Stimulated activated CD8-positive, alpha-beta memory T cell treated with anti-CD3 and anti-CD28 coated beads, Interleukin-12 subunit alpha, Interleukin-12 subunit beta, amount 100 ng/mL, for 1 hour (primary cell): Measurements from ENCODE around the gene SH3GL3.

Experiments used
- DNase-seq: peaks from one replicate; pipeline ENCODE4 v3.0.0-alpha.2; 2020; ENCODE audit warnings: low read depth

Gene SH3GL3

GRCh38 chr15:83613714-83614113 lies 166.6 kb downstream of the SH3GL3 start:
- DNase-seq, result no peak

GRCh38 chr15:83616840-83617239 lies 169.7 kb downstream of the SH3GL3 start:
- no peak for DNase-seq

DNA sequence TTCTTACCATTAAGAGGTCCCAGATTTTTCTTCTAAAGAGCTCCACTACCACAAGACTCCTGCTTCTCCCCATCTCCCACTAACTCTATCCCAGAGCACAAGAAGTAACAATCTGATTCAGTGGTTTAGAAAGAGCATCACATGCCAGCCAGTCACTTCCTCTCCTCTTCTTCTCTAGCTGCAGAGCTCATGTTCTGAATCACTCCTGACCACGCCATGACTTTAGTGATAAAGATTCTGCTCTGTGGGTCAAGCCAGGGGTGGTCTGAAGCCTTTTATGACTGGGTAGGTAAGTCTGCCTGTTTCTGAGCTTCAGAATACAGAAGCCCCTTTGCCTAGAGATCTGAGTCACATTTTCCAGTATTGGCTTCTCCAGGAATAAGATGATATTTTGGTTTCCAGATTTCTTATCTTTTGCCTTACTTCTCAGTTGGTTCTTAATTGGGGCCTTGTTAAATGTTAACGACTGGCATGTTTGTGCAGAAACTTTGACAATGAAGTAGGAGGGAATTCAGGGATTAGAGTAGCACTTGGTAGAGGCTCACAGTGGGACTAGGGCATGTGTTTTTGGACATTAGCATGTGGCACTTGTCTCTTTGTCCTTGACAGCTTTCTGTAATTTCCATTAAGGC lies 179.1 kb downstream of the SH3GL3 start:
- no peak for DNase-seq

DNA sequence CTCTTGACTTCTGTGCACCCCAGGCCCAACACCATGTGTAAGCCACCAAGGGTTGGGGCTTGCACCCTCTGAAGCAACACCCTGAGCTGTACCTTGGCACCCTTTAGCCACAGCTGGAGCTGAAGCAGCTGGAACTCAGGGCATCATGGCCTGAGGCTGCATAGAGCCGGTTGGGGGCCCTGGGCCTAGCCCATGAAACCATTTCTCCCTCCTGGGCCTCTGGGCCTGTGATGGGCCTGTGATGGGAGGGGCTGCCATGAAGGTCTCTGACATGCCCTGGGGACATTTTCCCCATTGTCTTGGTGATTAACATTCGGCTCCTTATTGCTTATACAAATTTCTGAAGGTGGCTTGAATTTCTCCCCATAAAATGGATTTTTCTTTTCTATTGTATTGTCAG lies 184.4 kb downstream of the SH3GL3 start:
- no peak for DNase-seq

- DNase-seq, result no peak
These were observed 196.1 kb downstream of the SH3GL3 start for GRCh38 chr15:83643201-83643600.

DNA sequence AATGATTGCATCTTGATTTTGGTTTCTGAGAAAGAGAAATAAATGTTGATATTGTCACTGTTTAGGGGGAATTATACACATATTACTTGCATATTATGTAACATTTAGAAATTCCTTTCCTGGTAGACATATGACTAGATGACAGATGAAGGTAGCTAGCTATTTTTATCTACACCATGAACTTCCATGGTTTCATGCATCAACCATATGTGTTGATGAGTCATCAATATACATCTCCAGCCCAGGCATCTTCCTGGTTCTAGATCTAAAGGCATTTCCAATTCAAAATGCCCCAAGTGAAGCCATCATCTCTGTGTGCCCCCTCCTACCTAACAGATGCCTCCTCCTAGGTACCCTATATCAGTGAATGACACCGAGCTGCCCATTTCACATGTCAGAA lies 197.3 kb downstream of the SH3GL3 start:
- DNase-seq, result no peak

GRCh38 chr15:83650831-83651230 lies 203.7 kb downstream of the SH3GL3 start:
- no peak for DNase-seq

- DNase-seq, result no peak
These were observed 204.4 kb downstream of the SH3GL3 start for GRCh38 chr15:83651541-83651940.

GRCh38 chr15:83652626-83653204 lies 205.6 kb downstream of the SH3GL3 start:
- no peak for DNase-seq

- DNase-seq, result no peak
These were observed 206.1 kb downstream of the SH3GL3 start for GRCh38 chr15:83653288-83653638.

DNA sequence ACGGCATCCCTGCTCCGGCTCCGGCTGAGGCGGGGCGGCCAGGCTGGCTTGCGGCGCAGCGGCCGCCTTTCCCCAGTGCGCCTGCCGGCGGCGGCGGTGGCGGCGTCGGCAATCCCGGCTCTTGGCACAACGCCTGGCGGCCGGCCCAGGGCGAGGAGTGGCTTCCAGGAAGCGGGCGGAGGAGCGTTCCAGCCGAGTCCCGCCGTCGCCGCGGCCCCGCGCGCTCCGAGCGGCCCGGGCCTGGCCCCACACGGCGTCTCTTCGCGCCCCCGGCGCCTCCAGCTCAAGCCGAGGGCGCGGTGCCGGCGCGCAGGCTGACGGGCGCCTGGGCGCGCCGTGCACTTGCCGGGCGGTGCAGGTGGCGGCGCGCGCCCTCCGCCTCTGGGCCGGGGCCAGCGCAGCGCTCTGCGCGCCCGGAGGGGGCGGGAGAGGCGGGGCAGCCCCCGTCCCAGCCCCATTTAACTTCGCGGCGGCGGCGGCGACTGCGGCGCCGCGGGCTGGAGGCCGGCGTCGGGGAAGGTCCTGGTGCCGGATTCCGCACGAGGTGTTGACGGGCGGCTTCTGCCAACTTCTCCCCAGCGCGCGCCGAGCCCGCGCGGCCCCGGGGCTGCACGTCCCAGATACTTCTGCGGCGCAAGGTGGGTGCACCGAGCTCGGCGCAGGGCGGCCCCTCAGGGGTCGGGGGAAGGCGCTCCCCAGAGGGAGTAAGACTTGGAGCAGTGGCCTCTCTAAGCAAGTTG lies 206.7 kb downstream of the SH3GL3 start, which contains the start of gene ADAMTSL3:
TSS of gene ADAMTSL3 (plus strand) at position 485 of the 740 bp plus-strand sequence. CDS start 1,639 bp downstream, outside the sequence.
- DNase-seq, result no peak

DNA sequence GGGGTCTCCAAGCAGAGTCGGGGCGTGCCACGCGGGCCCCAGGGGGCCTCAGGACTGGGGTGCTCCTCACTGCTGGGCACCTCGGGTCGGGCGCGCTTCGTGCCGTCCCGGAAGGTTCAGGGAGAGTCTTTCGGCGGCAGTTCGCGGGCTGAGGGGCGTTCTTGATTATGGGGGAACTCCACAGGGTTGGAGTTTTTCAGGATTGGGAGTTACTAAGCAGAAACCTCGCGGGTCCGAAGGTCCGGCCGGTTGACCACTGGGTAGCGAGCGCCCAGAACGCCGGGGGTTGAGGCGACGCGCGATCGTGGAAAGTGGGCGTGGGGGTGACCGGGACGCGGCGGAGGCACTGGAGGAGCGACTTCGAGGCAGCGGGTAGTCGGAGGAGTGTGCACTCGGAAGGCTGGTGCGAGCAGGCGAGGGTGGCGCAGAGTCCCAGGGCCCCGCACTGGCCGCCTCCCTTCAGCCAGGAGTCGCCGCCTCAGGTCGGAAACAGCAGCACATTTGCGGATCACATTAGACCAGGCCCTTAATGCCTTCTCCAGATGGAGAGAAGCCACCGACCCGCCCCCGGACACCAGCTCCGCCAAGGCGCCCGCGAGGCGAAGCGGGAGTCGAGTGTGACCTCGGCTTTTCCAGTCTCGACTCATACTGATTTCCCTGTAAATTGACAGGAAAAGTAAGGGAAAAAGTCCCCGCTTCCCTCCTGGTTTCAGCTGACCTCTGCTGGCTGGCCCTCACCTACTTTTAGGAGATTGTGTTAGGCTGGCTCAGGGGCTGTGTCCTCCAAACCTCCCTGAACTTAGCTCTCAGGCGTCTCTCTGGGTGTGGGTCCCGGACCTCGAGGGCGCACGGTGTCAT lies 207.5 kb downstream of the SH3GL3 start:
- DNase-seq, result no peak

GRCh38 chr15:83655237-83655616 lies 208.1 kb downstream of the SH3GL3 start:
- no peak for DNase-seq

- DNase-seq, result no peak
These were observed 209.1 kb downstream of the SH3GL3 start for GRCh38 chr15:83656192-83656591.

GRCh38 chr15:83656943-83657528 lies 209.9 kb downstream of the SH3GL3 start:
- DNase-seq, result no peak

DNA sequence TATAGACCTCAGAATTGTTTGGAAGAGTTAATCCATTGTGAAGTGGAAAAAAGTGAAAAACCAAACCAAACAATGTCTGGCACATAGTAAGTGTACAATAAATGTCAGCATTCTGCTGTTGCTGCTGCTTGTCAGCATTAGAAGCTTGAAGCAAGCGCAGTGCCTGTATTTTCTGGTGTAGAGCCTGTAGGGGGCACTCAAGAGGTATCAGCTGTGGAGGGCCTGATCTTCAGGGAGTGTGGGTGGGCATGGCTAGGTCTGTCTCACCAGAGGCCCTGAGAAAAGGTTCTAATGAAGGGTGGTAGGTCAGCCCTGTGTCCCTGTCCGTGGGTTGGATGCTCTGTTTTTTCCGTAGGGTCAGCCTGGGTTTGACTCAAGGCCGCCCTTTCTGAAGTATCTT lies 210.4 kb downstream of the SH3GL3 start:
- no peak for DNase-seq

DNA sequence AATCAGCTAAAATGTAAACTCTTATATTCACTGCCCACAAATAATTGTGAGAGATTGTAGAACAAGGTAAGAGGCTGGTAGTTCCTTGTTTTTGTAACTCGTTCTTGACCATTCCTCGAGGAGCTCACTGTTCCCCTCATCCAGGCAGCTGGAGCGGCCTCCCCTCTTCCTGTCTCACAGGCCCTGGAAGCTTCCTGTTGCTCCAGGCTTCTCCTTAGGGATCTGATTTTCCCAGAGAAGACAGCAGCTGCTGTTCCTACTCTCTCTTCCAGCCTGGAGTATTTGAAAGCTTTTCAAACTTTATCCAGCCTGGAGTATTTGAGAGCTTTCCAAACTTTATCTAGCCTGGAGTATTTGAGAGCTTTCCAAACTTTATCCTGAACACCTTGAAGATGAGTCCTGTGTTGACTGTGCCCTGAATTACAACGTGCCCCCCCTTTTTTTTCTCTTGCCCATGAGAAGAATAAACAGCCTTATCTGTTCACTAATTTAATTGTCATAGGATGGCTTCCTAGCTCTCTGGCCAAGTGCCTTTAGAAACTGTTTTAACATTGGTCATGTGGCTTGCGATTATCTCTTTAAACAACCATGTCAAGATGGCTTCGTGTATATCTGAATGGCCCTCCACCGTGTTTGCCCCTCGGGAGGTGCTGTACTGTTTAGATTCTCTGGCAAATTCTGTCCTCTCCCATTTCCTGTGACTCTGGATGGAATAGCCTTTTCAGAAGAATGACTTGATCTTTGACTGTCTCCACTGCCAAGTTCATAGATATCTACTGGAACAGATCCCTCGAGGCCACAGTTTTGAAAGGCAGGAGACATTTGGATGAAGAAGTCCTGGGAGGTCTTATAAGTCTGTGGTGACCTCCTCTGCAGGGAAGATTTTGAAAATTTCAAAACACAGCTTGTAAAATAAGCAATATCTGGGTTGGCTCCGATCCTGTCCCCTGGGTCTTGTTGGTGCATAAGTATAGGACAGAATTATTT lies 211.6 kb downstream of the SH3GL3 start:
- DNase-seq, result no peak

DNA sequence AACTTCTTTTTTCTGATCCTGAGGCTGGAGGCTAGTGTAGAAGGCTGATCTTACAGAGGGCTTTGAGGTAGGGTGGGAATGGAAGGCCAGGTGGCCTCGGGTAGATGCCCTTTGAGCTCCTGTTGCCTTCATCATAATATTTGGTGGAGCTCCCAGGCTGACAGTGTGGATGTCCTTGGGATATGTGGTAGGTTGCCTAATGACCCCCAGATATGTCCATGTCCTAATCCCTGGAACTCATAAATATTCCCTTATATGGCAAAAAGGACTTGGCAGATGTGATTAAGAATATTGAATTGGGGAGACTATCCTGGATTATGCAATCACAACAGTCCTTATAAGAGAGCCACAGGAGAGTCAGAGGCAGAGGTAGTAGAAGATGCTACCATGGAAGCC lies 212.3 kb downstream of the SH3GL3 start:
- no peak for DNase-seq

DNA sequence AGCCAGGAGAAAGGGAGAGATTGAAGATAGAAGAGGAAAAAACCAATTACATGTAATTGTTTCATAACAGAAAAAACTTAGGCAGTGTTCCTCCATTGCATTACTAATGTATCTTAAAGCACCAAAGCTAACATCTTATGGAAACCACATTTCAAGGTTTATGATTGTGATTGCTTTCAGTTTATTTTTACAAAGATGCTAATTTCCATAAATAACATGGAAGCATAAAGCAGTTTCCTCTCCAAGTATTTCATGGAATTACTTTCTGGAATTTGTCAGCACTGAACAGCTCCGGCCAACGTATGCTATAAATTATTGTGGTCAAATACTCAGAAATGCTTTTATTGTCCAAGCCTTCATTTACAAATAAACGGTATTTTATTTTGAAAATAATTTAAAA lies 218.3 kb downstream of the SH3GL3 start:
- DNase-seq, result no peak
